Measurements from ENCODE around the gene ANKH.

DNA sequence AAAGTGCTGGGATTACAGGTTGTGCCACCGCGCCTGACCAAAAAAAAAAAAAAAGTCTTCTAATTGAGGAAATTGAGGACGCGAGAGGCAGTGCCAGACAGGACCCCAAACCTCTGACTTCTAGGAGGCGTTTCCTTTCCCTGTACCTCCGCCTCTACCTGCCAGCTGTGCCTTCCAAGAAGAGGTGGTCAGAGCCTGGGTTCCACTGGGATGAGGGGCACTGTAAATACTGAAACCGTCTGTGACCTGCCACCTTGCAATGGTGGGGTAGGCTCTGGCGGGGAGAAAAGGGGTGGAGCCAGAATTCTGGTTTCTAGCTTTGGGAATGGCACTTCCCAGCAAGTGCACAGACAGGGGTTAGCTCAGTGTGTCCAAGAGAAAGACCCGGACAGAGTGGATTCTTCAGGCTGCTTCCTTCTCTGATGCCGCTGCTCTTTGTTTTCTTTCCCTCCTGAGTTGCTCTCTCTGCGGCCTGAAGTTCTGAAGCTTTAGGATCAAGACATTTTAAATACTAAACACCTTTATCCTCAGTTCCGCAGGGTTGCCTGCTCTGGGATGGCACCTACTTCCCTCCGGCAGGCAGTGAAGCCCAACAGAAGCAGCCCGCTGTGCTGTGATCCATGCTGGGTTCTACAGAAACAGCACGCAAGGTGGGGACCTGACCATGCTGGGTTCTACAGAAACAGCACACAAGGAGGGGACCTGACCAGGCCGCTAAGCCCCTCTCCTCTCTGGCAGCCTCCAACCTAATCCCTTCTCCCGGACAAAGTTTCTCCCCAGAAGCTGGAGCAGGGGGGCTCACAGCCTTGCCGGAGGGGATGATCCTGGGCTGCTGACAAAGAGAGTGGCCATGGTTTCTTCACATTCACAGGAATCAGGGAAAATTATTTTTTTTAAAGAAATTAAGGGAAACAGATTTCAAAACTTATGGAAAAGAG is 141.9 kb downstream of the ANKH start:
- TF ChIP-seq CTCF (IDR thresholded peaks at IDR 0.05): no peak
- TF ChIP-seq EZH2 (IDR thresholded peaks at IDR 0.05): no peak

All from neural progenitor cell (in vitro differentiated cells).